K562 (cell line): ENCODE measurements around the gene OR2D2. TPM values are rescaled to one million over a fixed set of nuclear protein-coding genes. Genes with fewer than 3 reads are reported as not detected.
A peak's percentile ranks its signal among the peaks of the same experiment; 100 is the strongest.

Experiments
- GABPB1 ChIP-seq: sonication (generic); formaldehyde crosslinking; IDR thresholded peaks from 2 replicates; pipeline ENCODE4 v1.8.0; 2022; ENCODE audit warnings: mild to moderate bottlenecking, missing genetic modification reagents
- HMGN3 ChIP-seq: IDR thresholded peaks from 2 replicates; pipeline ENCODE4 v1.6.1; 2011; ENCODE audit warnings: borderline replicate concordance, low read depth, mild to moderate bottlenecking, mixed read lengths, low read length; ENCODE audit not compliant: insufficient read length; ENCODE audit errors: extremely low read depth
- MYC ChIP-seq, 2 experiments: fragments of 250-450 bp in 1 of 2; sonication (Bioruptor Pico) in 1 of 2; IDR thresholded peaks; 2 replicates each; pipeline versions ENCODE4 v1.5.1 to v1.6.1; 2012 to 2021; ENCODE audit warnings: low read depth in 2 of 2, borderline replicate concordance in 1 of 2, improper control_type of control experiment in 1 of 2, low read length in 1 of 2, mild to moderate bottlenecking in 1 of 2, moderate library complexity in 1 of 2
- RBFOX2 ChIP-seq: fragments of 200-400 bp; formaldehyde crosslinking; IDR thresholded peaks from 2 replicates; pipeline ENCODE4 v1.6.1; 2017; ENCODE audit warnings: low read depth, mild to moderate bottlenecking, low read length, moderate library complexity
- ZNF184 ChIP-seq: sonication (generic); formaldehyde crosslinking; IDR thresholded peaks from 2 replicates; pipeline ENCODE4 v1.5.0; 2020; ENCODE audit warnings: missing genetic modification reagents
- ZNF75A ChIP-seq: fragments of 450-650 bp; formaldehyde crosslinking; IDR thresholded peaks from 2 replicates; pipeline ENCODE4 v1.4.0; 2020; ENCODE audit warnings: mild to moderate bottlenecking
- polyA plus RNA-seq, 8 experiments: library from polyadenylated mRNA; depleted of rRNA in 4 of 8; stranded (reverse) in 5 of 8; unstranded in 3 of 8; fragments of >200 nt; fragmentation: Nextera tagmentation in 2 of 8; fragmentation: Illumina TruSeq in 1 of 8; extraction: Ambion mirVana in 2 of 8; extraction: Trizol in 1 of 8; gene quantifications; 2 replicates each; pipeline versions ENCODE4 v1.2.1 to v1.2.3, GENCODE V29; 2011 to 2014; ENCODE audit warnings: inconsistent platforms in 1 of 8, missing spikeins in 1 of 8
- total RNA-seq, 7 experiments: library from RNA; depleted of rRNA in 6 of 7; stranded (reverse); fragments of >200 nt in 6 of 7; fragmentation: Illumina TruSeq in 2 of 7; extraction: Trizol in 2 of 7; gene quantifications; 2 replicates each; pipeline versions ENCODE4 v1.2.1 to v1.2.3, GENCODE V29; 2011 to 2021; ENCODE audit warnings: low replicate concordance in 1 of 7
- TF ChIP-seq, protein P1 (sequence below), 2 experiments: fragments of 450-650 bp in 1 of 2; sonication (generic) in 1 of 2; formaldehyde crosslinking in 1 of 2; IDR thresholded peaks; 2 replicates each; pipeline versions ENCODE4 v1.7.1 to v1.9.0; 2016 to 2022; ENCODE audit warnings: inconsistent platforms in 1 of 2, mild to moderate bottlenecking in 1 of 2, missing genetic modification reagents in 1 of 2
- TF ChIP-seq, protein P2 (sequence below): fragments of 200-800 bp; sonication (Bioruptor generic); IDR thresholded peaks from 2 replicates; pipeline ENCODE4 v1.6.1; 2017; ENCODE audit warnings: missing genetic modification characterization, missing compliant biosample characterization
- TF ChIP-seq, protein P3 (sequence below): fragments of 450-650 bp; formaldehyde crosslinking; IDR thresholded peaks from 2 replicates; pipeline ENCODE4 v1.4.0; 2022; ENCODE audit warnings: mild to moderate bottlenecking, moderate library complexity
- TF ChIP-seq, protein P4 (sequence below): fragments of 450-650 bp; IDR thresholded peaks from 2 replicates; pipeline ENCODE4 v1.6.1; 2016

OR2D2 gene
- total and polyA plus RNA-seq, 9 of the 15 experiments (the other 6 are each of a cell fraction or from before 2014, with no cell fraction given), result 0.10 to 1.0 (median 0.57) TPM; not detected in 2

GRCh38 chr11:6926208-6927029, 34.1 kb upstream of the OR2D2 start, which contains the start of gene ZNF215 (continued):
- TF ChIP-seq, protein P1, sequence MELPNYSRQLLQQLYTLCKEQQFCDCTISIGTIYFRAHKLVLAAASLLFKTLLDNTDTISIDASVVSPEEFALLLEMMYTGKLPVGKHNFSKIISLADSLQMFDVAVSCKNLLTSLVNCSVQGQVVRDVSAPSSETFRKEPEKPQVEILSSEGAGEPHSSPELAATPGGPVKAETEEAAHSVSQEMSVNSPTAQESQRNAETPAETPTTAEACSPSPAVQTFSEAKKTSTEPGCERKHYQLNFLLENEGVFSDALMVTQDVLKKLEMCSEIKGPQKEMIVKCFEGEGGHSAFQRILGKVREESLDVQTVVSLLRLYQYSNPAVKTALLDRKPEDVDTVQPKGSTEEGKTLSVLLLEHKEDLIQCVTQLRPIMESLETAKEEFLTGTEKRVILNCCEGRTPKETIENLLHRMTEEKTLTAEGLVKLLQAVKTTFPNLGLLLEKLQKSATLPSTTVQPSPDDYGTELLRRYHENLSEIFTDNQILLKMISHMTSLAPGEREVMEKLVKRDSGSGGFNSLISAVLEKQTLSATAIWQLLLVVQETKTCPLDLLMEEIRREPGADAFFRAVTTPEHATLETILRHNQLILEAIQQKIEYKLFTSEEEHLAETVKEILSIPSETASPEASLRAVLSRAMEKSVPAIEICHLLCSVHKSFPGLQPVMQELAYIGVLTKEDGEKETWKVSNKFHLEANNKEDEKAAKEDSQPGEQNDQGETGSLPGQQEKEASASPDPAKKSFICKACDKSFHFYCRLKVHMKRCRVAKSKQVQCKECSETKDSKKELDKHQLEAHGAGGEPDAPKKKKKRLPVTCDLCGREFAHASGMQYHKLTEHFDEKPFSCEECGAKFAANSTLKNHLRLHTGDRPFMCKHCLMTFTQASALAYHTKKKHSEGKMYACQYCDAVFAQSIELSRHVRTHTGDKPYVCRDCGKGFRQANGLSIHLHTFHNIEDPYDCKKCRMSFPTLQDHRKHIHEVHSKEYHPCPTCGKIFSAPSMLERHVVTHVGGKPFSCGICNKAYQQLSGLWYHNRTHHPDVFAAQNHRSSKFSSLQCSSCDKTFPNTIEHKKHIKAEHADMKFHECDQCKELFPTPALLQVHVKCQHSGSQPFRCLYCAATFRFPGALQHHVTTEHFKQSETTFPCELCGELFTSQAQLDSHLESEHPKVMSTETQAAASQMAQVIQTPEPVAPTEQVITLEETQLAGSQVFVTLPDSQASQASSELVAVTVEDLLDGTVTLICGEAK (IDR thresholded peaks at IDR 0.05), result peak; percentile 91
- TF ChIP-seq, protein P1 (CRISPR knock-in tag; IDR thresholded peaks at IDR 0.05), result no peak
- TF ChIP-seq, protein P2, sequence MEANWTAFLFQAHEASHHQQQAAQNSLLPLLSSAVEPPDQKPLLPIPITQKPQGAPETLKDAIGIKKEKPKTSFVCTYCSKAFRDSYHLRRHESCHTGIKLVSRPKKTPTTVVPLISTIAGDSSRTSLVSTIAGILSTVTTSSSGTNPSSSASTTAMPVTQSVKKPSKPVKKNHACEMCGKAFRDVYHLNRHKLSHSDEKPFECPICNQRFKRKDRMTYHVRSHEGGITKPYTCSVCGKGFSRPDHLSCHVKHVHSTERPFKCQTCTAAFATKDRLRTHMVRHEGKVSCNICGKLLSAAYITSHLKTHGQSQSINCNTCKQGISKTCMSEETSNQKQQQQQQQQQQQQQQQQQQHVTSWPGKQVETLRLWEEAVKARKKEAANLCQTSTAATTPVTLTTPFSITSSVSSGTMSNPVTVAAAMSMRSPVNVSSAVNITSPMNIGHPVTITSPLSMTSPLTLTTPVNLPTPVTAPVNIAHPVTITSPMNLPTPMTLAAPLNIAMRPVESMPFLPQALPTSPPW (CRISPR knock-in tag), result peak; percentile 73
- TF ChIP-seq GABPB1 (CRISPR knock-in tag) (peak; percentile 86), ZNF184 (CRISPR knock-in tag) (no peak), HMGN3 (no peak), RBFOX2 (peak; percentile 92), MYC (IDR thresholded peaks at IDR 0.05; ENCODE audit: low read depth, low read length) (peak; percentile 63), MYC (CRISPR knock-in tag; IDR thresholded peaks at IDR 0.05; ENCODE audit: borderline replicate concordance, low read depth) (no peak), ZNF75A (CRISPR knock-in tag) (no peak)
- TF ChIP-seq, protein P3, sequence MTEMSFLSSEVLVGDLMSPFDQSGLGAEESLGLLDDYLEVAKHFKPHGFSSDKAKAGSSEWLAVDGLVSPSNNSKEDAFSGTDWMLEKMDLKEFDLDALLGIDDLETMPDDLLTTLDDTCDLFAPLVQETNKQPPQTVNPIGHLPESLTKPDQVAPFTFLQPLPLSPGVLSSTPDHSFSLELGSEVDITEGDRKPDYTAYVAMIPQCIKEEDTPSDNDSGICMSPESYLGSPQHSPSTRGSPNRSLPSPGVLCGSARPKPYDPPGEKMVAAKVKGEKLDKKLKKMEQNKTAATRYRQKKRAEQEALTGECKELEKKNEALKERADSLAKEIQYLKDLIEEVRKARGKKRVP (CRISPR knock-in tag), result no peak
- TF ChIP-seq, protein P4, sequence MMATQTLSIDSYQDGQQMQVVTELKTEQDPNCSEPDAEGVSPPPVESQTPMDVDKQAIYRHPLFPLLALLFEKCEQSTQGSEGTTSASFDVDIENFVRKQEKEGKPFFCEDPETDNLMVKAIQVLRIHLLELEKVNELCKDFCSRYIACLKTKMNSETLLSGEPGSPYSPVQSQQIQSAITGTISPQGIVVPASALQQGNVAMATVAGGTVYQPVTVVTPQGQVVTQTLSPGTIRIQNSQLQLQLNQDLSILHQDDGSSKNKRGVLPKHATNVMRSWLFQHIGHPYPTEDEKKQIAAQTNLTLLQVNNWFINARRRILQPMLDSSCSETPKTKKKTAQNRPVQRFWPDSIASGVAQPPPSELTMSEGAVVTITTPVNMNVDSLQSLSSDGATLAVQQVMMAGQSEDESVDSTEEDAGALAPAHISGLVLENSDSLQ, result peak; percentile 50
